BJ (cell line): ENCODE measurements around the gene GOLGA5. TPM values are rescaled to one million over a fixed set of nuclear protein-coding genes. Genes with fewer than 3 reads are reported as not detected.

ENCODE experiments used
- CTCF ChIA-PET: fragments of 350-600 bp; formaldehyde crosslinking; extraction: SDS; loops from one replicate; lab custom pipeline; 2021; ENCODE audit warnings: antibody characterized with exemption, inconsistent platforms; lab: Yijun Ruan, JAX
- POLR2A ChIA-PET: fragments of 300-600 bp; sonication (Branson Sonifier 250); formaldehyde crosslinking; extraction: SDS; loops from one replicate; lab custom pipeline; 2021; ENCODE audit warnings: antibody characterized with exemption; lab: Charles Lee
- DNase-seq: peaks from one replicate; pipeline ENCODE4 v3.0.0-alpha.2; 2011; ENCODE audit warnings: low read depth
- H3K27me3 ChIP-seq: 2 replicates; pipeline ENCODE4 v1.6.0; 2011; ENCODE audit warnings: low read length; ENCODE audit not compliant: control insufficient read depth, insufficient read depth
- H3K36me3 ChIP-seq: 2 replicates; pipeline ENCODE4 v1.5.1; 2011; ENCODE audit warnings: low read length; ENCODE audit not compliant: control insufficient read depth, insufficient read depth
- H3K4me3 ChIP-seq: 2 replicates; pipeline ENCODE4 v1.5.1; 2011; ENCODE audit warnings: low read depth, mild to moderate bottlenecking, control low read depth, low read length
- CTCF ChIP-seq: IDR thresholded peaks from 2 replicates; pipeline ENCODE4 v1.5.1; 2011; ENCODE audit warnings: low read depth, mild to moderate bottlenecking, control low read depth, inconsistent platforms, low read length, moderate library complexity; ENCODE audit not compliant: insufficient read depth
- polyA plus RNA-seq: library from polyadenylated mRNA; depleted of rRNA; stranded (reverse); fragments of >200 nt; gene quantifications from 2 replicates; pipeline ENCODE4 v1.2.3, GENCODE V29; 2011

The GOLGA5 gene
- polyA plus RNA-seq, 1 experiment: 29.7 TPM

GRCh38 chr14:92798811-92799210 is 4.7 kb downstream of the GOLGA5 start:
- no peak for DNase-seq
- no peaks in the 10 kb centered on the region for H3K27me3 ChIP-seq
- H3K36me3 ChIP-seq: no peaks in the 10 kb centered on the region; the same call in 1 of the 2 replicates
- CTCF ChIA-PET: no interaction called here
- no peak overlapping the region for H3K4me3 ChIP-seq
- POLR2A ChIA-PET: no interaction called here
- no peak for TF ChIP-seq CTCF

- no peak overlapping the region for H3K4me3 ChIP-seq
- DNase-seq: no peak
Observed at GRCh38 chr14:92800012-92800411, 5.9 kb downstream of the GOLGA5 start.

GRCh38 chr14:92800525-92800924 is 6.4 kb downstream of the GOLGA5 start:
- no peak for DNase-seq
- CTCF ChIA-PET: interaction anchor here (1.3 kb wide), 1 partner anchor 9 kb away, joined by 3 read pairs; no protein-coding TSS in a partner anchor
- TF ChIP-seq CTCF: no peak

More at GRCh38 chr14:92800012-92800411, 5.9 kb downstream of the GOLGA5 start:
- CTCF ChIA-PET: interaction anchor here (0.8 to 1.3 kb wide), 2 partner anchors 9 to 105 kb away, joined by 3 read pairs; no protein-coding TSS in a partner anchor
- no peak for TF ChIP-seq CTCF
- Histone ChIP-seq H3K36me3 (no peaks in the 10 kb centered on the region; the same call in 1 of the 2 replicates), H3K27me3 (no peaks in the 10 kb centered on the region)
- POLR2A ChIA-PET: no interaction called here

GRCh38 chr14:92801917-92802316 is 7.8 kb downstream of the GOLGA5 start:
- ChIA-PET CTCF (interaction anchor here (0.7 kb wide), 1 partner anchor 487 kb away, joined by 3 read pairs; no protein-coding TSS in a partner anchor), POLR2A (no interaction called here)
- DNase-seq: no peak
- H3K27me3 ChIP-seq: no peaks in the 10 kb centered on the region
- no peak for TF ChIP-seq CTCF
- no peak overlapping the region for H3K4me3 ChIP-seq
- H3K36me3 ChIP-seq: no peaks in the 10 kb centered on the region; the same call in 1 of the 2 replicates

More at GRCh38 chr14:92800525-92800924, 6.4 kb downstream of the GOLGA5 start:
- no peak overlapping the region for H3K4me3 ChIP-seq
- H3K36me3 ChIP-seq: no peaks in the 10 kb centered on the region; the same call in 1 of the 2 replicates
- H3K27me3 ChIP-seq: no peaks in the 10 kb centered on the region
- POLR2A ChIA-PET: no interaction called here

- peaks cover 2% of the 10 kb centered on the region for H3K36me3 ChIP-seq
- no peaks in the 10 kb centered on the region for H3K27me3 ChIP-seq
- POLR2A ChIA-PET: no interaction called here
- no peak overlapping the region for H3K4me3 ChIP-seq
- no peak for TF ChIP-seq CTCF
- CTCF ChIA-PET: no interaction called here
- no peak for DNase-seq
Observed at GRCh38 chr14:92802678-92803077, 8.6 kb downstream of the GOLGA5 start.
